ENCODE data around the gene TANGO6.
A peak's percentile ranks its signal among the peaks of the same experiment; 100 is the strongest.
"Not testable (repeated sequence)": the region's sequence is repeated elsewhere in the genome, so short reads cannot be mapped to it uniquely, and the experiment has no call there.

TANGO6 gene

GRCh38 chr16:69119536-69119935, 276.2 kb downstream of the TANGO6 start:
- TF ChIP-seq JUND (IDR thresholded peaks at IDR 0.05; ENCODE audit: low read depth), result no peak
- in situ Hi-C loops (cut with HindIII; ENCODE audit: low pct_unique_long_range_greater_than_20kb, low sequenced_read_pairs), result no loop called here
- DNase-seq (ENCODE audit: low read depth in 1 of 2, low spot score in 1 of 2), result no peak

- in situ Hi-C loops (cut with HindIII; ENCODE audit: low pct_unique_long_range_greater_than_20kb, low sequenced_read_pairs), result no loop called here
- no peak for DNase-seq (ENCODE audit: low read depth in 1 of 2, low spot score in 1 of 2)
- TF ChIP-seq JUND (IDR thresholded peaks at IDR 0.05; ENCODE audit: low read depth), result no peak
Measured at GRCh38 chr16:69120096-69120664, 276.8 kb downstream of the TANGO6 start.

DNA sequence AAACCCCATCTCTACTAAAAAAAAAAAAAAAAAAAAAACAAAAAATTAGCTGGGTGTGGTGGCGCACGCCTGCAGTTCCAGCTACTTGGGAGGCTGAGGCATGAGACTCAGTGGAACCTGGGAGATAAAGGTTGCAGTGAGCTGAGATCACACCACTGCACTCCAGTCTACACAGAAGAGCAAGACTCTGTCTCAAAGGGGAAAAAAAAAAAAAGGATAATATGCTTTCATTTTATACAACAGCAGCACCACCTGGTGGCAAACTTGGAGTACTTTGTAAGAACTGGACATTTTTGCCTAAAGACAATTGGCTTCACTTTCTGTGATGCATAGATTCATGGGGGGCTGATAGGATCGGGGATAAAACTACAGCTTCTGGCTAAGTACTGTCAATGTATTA, 280.6 kb downstream of the TANGO6 start:
- TF ChIP-seq JUND (IDR thresholded peaks at IDR 0.05; ENCODE audit: low read depth), result no peak
- in situ Hi-C loops (cut with HindIII; ENCODE audit: low pct_unique_long_range_greater_than_20kb, low sequenced_read_pairs), result no loop called here
- DNase-seq (ENCODE audit: low read depth in 1 of 2, low spot score in 1 of 2), result peak; percentile 43 to 85

DNA sequence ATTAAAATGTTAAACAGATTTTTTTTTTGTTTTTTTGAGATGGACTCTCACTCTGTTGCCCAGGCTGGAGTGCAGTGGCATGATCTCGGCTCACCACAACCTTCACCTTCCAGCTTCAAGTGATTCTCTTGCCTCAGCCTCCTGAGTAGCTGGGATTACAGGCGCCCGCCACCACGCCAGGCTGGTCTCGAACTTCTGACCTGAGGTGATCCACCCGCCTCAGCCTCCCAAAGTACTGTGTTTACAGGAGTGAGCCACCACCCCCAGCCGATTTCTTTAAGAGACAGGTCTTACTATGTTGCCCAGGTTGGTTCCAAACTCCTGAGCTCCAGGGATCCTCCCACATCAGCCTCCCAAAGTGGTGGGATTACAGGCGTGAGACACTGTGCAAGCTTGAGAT, 281.1 kb downstream of the TANGO6 start:
- DNase-seq (ENCODE audit: low read depth in 1 of 2, low spot score in 1 of 2); in situ Hi-C loops (cut with HindIII; ENCODE audit: low pct_unique_long_range_greater_than_20kb, low sequenced_read_pairs): not testable (repeated sequence)

DNA sequence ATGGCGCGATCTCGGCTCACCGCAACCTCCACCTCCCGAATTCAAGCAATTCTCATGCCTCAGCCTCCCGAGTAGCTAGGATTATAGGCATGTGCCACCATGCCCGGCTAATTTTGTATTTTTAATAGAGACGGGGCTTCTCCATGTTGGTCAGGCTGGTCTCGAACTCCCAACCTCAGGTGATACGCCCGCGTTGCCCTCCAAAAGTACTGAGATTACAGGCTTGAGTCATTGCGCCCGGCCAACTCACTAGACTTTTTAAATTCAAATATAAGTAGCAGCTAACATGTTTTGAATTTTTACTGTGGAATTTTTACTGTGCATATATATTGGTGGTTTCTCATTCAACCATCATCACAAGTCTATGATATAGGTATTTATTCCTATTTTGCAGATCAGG, 281.6 kb downstream of the TANGO6 start:
- in situ Hi-C loops (cut with HindIII; ENCODE audit: low pct_unique_long_range_greater_than_20kb, low sequenced_read_pairs); DNase-seq (ENCODE audit: low read depth in 1 of 2, low spot score in 1 of 2): not testable (repeated sequence)

DNA sequence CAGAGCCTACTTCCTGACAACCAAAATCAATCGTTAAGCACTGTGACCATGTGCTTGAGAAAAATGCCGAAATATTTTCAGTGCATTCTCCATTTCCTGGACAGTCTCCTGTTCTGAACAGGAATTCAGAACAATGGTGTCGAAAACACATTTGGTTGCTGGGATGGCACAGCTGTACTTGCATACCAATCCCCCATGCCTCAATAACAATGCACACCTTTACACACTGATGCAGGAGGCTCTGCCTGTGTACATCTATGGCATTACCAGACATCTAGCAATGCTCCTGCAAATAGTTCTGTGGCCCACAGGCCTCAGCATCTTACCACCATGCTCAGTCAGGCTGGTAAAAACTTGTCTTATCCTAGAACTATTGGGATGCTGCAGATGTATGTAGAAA, 282.9 kb downstream of the TANGO6 start:
- no peak for TF ChIP-seq JUND (IDR thresholded peaks at IDR 0.05; ENCODE audit: low read depth)
- DNase-seq (ENCODE audit: low read depth in 1 of 2, low spot score in 1 of 2), result no peak
- in situ Hi-C loops (cut with HindIII; ENCODE audit: low pct_unique_long_range_greater_than_20kb, low sequenced_read_pairs), result no loop called here

DNA sequence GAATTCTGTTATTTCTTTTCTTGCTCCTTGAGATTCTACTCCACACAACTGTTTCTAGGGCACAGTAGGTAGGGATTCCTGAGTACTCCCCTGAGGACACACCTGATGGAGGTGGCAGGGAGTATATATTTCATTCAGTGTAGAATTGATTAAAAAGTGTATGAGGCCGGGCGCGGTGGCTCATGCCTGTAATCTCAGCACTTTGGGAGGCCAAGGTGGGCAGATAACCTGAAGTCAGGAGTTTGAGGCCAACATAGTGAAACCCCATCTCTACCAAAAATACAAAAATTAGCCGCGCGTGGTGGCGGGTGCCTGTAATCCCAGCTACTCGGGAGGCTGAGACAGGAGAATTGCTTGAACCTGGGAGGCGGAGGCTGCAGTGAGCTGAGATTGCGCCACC, 283.5 kb downstream of the TANGO6 start:
- DNase-seq (ENCODE audit: low read depth in 1 of 2, low spot score in 1 of 2); in situ Hi-C loops (cut with HindIII; ENCODE audit: low pct_unique_long_range_greater_than_20kb, low sequenced_read_pairs): not testable (repeated sequence)

DNA sequence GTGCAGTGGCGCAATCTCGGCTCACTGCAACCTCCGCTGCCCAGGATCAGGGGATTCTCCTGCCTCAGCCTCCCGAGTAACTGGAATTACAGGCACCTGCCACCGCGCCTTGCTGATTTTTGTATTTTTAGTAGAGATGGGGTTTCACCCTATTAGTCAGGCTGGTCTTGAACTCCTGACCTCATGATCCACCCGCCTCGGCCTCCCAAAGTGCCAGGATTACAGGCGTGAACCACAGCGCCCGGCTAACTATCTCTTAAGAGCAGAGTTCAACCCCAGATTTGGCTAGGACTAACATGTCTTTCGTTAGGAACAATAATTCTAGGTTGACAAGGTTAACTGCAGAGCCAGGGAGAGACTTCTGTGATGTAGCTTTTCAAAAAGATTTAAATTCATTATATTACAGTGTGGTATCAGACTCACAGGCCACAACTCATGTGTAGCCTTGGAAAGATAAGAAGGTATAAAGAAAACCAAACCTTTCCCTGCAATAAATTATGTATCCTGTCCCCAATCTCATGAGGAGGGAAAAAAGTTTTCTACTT, 284.7 kb downstream of the TANGO6 start:
- DNase-seq (ENCODE audit: low read depth in 1 of 2, low spot score in 1 of 2), result no peak
- in situ Hi-C loops (cut with HindIII; ENCODE audit: low pct_unique_long_range_greater_than_20kb, low sequenced_read_pairs), result no loop called here
- TF ChIP-seq JUND (IDR thresholded peaks at IDR 0.05; ENCODE audit: low read depth), result no peak

- in situ Hi-C loops (cut with HindIII; ENCODE audit: low pct_unique_long_range_greater_than_20kb, low sequenced_read_pairs), result no loop called here
- no peak for TF ChIP-seq JUND (IDR thresholded peaks at IDR 0.05; ENCODE audit: low read depth)
- no peak for DNase-seq (ENCODE audit: low read depth in 1 of 2, low spot score in 1 of 2)
Measured at GRCh38 chr16:69130461-69130860, 287.1 kb downstream of the TANGO6 start.

DNA sequence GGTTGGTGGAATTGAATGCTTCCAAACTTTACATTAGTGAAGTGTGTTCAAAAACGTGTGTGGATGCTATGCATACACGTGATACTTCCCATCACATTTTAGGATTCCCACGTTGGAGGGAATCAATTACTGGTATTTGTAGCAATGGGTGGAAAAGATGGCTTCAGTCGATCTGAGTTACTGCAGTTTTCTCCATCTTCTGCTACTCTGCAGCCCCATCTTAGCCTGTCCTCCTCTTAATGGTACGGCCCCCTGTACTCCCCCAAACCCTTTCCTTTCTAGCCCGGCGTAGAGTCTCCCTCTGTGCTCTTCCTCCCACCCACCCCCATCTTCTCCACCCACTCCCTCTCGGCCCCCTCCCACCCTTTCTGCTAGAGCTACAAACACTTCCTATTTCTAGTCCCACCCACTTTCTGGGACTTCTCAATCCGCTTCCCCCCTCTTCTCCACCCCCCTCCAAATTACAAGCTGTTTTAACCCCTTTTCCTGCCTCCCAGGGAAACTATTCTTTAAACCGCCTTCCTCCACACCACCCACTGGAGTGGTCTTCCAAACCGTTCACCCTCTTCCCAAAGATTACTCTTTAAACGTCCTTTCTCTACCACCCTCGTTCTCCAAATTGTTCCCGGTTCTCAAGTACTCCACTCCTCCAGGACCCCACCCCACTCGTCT, 288.0 kb downstream of the TANGO6 start:
- in situ Hi-C loops (cut with HindIII; ENCODE audit: low pct_unique_long_range_greater_than_20kb, low sequenced_read_pairs), result no loop called here
- no peak for TF ChIP-seq JUND (IDR thresholded peaks at IDR 0.05; ENCODE audit: low read depth)
- peak; percentile 24 to 34 for DNase-seq (ENCODE audit: low read depth in 1 of 2, low spot score in 1 of 2)

GRCh38 chr16:69131839-69132423, 288.6 kb downstream of the TANGO6 start:
- DNase-seq (ENCODE audit: low read depth in 1 of 2, low spot score in 1 of 2), result peak; percentile 78 to 84
- in situ Hi-C loops (cut with HindIII; ENCODE audit: low pct_unique_long_range_greater_than_20kb, low sequenced_read_pairs), result no loop called here
- no peak for TF ChIP-seq JUND (IDR thresholded peaks at IDR 0.05; ENCODE audit: low read depth)

DNA sequence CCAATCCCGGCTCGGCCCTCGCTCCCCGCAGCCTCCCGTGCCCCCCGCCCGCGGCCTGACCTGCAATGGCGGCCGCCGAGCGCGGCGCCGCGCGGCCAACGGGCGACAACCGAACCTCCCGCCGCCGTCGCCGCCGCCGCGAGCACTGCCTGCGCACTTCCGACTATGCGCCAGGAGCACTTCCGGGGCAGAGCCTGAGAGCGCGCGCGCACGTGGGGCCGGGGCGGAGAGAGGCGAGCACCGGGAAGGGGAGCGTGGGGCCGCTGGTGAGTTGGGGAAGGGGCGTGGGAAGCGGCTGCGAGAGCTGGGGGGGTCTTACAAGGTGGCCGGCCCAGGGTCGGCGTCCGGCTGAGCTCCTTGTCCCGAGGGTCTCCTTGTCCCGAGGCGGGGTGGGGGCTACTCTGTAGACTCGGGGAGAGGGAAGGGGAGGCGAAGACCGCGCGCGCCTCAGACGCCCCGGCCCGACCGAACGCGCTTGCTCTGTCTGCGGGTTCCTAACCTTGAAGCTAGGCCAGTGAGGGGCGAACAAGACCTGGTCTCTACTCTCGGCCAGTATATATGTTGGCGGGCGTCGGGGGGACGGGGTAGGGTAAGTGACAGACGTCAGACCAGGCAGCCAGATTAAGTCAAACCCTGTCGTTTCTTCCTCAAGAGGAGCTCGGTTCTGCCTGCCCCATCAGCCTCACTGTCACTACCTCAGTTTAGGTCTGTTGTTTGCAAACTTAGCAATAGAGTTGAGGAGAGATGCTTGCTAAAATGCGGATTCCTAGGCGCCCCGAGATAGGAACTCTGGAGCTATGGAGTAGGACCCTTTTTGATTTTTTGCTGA, 289.3 kb downstream of the TANGO6 start, which contains the start of the genes CHTF8 and UTP4:
CHTF8 (minus strand) TSS at position 165 of the 829 bp plus-strand sequence. CDS start 11,130 bp downstream, outside the sequence.
UTP4 (plus strand) TSS at position 226 of the 829 bp plus-strand sequence. CDS start 811 bp downstream, outside the sequence.
- in situ Hi-C loops (cut with HindIII; ENCODE audit: low pct_unique_long_range_greater_than_20kb, low sequenced_read_pairs), result no loop called here
- no peak for TF ChIP-seq JUND (IDR thresholded peaks at IDR 0.05; ENCODE audit: low read depth)
- peak; percentile 86 to 89 for DNase-seq (ENCODE audit: low read depth in 1 of 2, low spot score in 1 of 2)

All from T47D (cell line).